GM21529 (cell line): ENCODE data around the gene TLX1.
"Not testable (repeated sequence)": the region's sequence is repeated elsewhere in the genome, so short reads cannot be mapped to it uniquely, and the experiment has no call there.

Source experiments
- ATAC-seq: cut with Tn5 transposase; IDR thresholded peaks from one replicate; pipeline ENCODE4 v1.9.1; 2021; ENCODE audit not compliant: unreplicated experiment

The TLX1 gene

DNA sequence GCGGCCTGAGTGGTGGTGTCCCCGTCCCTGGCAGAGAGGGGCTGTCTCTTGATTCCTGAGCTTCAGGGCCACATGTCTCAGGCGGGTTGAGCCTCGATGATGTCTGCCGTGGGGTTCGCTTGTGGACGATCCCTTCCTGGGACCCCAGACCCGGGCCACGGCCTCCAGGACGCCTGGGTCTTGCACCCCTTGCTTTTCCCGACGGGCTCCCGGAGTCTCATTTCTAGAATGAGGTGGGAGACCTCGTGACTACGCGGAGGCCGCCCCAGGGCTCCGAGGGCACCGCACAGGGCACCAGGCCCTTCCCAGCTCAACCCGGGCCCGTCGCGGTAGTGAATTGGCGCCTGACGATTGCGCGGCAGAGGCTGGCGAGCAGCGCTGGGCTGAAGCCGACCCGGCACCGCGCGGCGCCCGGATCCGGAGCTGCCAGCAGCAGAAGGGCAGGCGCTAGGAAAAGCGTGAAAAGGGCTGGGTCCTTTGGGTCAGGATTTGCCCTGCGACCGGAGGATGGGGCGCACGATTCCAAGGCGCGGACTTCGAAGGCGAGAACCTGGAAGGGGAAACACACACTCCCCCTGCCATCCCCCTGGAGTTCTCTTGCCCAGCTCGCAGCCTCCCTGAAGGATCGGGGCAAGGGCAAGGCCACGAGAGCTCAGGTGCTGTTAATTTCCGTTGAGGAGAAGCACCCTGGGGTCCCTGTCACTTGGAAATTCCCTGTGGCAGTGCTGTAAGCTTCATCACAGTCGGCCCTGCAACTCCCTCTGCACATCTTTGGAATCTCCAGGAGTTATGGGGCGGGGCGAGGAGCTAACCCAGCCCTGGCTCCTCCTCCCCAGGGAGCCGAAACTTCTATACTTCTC, 15.5 kb downstream of the TLX1 start:
- ATAC-seq: no peak

DNA sequence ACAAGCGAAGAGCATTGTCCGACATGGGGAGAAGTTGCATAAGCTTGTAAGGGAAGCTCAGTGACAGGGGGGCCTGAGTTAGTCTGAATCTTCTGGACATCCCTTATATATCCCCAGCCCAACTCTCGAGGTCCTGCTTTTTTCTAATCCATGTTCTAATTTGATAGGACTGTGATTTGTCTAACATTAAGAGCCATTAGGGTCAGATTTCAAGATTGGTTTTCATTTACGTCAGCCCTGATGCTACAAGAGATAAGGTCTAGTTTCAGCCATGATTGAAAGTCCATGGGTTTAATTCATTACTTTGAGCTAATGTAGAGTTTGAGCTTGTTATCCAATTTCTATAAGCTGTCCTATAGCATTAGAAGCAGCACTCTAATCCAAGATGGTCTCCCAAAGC, 20.3 kb downstream of the TLX1 start:
- ATAC-seq: no peak

DNA sequence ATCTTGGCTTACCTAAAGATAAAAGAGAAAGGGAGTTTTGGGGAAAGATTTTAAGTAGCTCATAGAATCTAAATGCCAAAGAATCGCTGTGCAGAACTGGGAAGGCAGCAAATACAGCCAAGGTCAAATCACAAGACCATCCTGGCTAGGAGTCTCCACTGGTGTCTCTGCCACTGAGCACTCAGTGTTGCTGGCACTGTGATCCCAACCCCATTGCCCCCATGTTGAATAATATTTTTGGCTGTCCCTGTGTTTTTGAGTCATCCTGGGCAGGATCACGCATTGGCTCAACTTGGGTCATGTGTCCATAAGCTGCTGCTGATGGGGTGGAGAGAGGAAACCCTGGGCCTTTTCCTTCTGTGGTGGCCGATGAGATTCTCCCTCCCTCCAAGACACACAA, 21.2 kb downstream of the TLX1 start:
- no peak for ATAC-seq

DNA sequence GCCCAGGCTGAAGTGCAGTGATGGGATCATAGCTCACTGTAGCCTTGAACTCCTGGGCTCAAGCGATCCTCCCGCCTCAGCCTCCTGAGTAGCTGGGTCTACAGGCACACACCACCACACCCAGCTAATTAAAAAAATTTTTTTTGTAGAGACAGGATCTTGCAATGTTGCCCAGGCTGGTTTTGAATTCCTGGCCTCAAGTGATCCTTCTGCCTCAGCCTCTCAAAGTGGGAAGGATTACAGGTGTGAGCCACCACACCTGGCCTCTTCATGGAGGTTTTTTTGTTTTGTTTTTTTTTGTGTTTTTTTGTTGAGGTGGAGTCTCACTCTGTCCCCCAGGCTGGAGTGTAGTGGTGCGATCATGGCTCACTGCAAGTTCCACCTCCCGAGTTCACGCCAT, 23.4 kb downstream of the TLX1 start:
- ATAC-seq: not testable (repeated sequence)

DNA sequence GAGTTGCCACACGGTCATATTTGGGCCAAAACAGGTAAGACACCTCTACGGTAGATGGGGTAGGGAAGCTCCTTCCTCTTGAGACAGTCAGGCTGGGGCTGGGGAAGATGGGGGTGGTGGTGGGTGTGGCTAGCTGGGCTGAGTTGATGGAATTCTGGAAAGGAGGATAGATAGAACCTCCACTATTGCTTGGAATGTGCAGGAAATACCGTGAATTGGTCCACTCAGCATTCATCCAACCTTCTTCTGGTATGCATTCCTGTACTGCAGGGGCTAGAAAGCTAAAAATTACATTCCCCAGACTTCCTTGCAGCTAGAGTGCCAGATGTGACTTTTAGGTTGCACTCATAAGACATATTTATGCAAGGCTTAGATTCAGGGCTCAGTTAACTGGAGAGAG, 24.8 kb downstream of the TLX1 start:
- no peak for ATAC-seq

DNA sequence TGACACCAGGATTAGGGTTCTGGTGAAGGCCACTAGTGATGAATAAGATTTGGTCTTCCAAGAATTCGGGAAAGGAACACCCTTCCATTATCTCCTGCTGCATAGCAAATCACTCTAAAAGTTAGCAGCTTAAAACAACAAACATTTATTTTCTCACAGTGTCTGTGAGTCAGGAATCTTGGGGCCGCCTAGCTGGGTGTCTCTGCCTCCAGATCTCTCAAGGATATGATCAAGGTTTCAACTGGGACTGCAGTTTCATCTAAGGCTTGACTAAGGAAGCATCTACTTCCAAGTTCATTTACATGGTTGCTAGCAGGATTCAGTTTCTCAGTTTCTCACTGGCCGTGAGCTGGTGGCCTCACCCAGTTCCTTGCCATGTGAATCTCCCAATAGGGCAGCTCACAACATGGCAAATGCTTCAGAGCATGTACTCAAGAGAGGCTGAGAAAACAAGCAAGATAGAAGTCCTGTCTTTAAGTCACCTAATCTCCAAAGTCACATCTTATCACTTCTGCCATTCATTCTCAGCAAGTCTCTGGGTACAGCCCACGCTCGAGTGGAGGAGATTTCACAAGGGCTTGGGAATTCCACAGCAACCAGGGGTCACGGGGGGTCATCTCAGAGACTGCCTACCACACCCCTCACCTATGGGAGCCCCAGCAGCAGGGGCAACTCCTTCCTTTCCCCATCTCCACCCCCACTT, 26.8 kb downstream of the TLX1 start:
- no peak for ATAC-seq

DNA sequence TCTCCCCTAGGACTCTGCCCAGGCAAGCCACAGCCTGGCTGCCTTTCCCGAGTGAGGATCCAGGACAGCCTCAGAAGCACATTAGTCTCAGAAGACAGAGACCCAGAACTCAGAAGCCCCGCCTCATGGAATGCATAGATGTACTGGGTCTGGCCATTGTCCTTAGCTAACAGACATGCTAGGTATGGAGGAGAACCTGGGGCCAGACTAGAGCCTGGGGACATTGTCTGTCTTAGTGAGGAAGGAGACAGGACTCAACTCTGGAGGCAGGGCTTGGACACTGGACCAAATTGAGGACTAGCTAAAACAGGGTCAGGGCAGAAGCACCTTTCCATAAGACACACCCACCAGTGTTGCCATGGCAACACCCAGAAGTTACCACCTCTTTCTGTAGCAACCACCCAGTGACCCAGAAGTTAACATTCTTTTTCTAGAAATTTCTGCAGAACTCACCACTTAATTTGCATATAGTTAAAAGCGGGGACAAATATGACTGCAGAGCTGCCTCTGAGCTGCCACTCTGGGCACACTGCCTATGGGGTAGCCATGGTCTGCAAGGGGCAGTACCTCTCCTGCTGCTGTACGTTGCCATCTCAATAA, 27.5 kb downstream of the TLX1 start:
- no peak for ATAC-seq

DNA sequence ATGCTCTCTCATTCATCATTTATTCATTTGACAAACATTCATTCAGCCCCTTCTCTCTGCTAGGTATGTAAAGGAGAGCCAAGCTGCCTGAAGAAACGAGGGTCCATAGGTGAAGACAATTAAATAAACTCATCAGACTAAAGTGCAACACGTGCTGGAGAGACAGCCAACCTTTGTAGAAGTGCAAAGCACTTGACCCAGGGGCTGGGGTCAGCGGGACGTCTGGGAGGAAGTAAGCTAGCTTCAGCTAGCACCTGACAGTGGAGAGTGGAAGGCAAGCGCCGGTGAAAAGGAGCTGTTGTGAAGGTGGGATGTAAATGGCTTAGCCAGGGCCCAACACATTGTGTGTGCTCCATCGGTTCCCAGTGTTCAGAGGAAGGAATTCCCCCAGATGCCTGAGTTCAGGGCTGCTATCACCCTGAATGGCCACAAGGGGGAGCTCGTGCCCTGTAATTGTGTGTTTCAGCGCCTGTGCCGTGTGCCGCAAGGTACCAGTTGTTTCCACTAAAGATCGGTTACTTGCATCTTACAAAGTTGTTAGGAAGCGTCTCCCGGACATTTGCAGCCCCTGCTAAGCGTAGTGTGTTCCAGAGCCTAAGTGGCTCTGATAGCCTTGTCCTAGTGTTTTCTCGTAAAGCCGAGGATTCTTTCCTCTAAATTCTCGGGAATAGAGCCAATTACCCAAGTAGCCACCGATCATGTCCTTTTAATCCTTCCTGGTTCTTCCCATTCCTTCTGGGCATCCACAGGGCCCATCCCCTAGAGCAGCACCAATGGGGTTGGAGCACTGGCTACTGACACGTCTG, 30.6 kb downstream of the TLX1 start:
- no peak for ATAC-seq

DNA sequence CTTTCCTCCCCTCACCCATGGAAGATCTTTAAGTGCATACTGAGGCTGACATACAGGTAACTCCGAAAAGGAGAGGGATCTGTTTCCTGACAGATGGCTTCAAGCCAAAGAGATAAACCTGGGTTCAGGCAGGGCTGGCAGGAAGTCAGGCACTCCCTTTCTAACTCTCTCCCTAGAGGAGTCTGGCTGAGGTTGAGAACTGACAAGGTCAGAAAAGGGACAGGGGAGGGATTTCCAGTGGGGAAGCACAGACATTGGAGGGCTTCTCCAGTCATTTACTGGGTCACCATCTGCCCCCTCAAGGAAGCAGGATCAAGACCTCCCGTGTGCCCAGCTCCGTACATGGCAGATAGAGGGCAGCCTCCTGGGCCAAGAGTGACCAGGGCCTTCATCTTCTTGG, 31.6 kb downstream of the TLX1 start:
- ATAC-seq: no peak

DNA sequence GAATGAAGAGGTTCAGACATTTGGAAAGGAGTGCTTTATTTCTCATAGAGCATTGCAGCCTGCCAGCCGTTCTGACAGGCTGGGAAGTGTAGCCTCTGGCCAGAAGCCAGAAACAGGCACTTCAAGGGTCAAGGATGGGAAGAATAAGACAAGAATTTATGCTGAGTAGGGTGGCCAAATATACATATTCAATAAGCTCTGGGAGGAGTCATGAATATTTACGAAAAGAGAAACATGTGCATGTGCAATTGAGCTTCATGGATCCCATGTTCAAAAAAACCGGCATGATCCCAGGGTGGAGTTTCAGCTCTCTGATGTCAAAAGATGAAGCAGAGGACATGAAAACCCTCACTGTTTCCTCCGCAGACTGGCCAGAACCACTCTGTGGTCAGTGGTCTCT, 32.9 kb downstream of the TLX1 start:
- ATAC-seq: no peak

DNA sequence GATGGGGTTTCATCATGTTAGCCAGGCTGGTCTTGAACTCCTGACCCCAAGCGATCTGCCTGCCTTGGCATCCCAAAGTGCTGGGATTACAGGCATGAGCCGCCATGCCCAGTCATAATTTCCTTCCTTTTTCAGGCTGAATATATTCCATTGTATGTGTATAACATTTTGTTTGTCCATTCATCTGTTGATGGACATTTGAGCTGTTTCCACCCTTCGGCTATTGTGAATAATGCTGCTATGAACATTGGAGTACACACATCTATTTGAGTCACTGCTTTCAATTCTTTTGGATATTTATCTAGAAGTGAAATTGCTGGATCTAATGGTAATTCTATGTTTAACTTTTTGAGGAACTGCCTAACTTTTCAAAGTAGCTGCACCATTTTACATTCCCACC, 34.6 kb downstream of the TLX1 start:
- ATAC-seq: no peak

DNA sequence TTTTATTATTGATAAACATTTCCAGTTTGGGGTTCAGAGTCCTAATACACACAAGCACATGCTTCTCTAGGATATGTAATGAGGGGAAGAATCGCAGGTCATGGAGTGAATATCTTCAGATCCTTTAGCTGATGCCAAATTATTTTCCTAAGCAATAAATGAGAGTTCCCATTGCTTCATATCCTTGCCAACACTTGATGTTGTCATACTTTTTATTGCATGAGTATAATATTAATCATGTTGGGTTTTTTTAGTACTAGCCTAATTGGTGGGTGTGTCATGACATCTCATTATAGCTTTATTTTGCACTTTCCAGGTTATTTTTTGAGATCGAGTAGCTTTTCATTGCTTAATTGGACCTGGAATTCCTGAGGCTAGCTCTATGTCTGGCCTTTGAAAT, 35.3 kb downstream of the TLX1 start:
- ATAC-seq: no peak

DNA sequence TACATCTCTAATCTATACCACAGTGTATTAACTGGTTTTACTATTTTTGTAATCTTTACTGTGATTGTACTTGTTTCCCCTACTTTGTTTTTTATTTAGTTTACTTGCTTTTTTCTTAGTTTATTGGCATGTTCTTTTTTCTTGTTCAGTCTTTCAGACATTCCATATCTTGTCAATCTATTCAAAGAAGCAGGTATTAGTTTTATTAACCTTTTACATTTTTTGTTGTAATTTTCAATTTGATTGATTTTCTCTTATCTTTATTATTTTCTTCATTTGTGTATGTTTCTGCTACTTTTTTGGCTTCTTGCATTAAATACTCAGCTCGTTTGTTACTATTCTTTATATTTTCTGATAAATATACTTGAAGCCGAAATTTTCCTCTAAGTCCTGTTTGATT, 41.6 kb downstream of the TLX1 start:
- no peak for ATAC-seq

DNA sequence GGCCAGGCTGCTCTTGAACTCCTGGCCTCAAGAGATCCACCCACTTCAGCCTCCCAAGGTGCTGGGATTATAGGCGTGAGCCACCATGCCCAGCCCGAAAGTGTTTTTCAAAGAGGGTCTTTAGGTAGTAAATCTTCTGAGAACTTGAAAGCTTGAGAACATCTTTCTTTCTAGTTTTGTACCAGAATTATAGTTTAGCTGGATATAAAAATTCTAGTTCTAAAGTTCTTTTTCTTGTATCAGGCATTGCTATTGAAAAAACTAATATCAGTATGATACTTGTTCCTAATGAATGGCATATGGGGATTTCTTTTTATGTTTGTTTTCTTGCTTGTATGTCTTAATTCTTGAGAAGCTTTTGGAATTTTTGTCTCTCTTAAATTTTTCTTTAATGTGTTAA, 43.2 kb downstream of the TLX1 start:
- no peak for ATAC-seq

DNA sequence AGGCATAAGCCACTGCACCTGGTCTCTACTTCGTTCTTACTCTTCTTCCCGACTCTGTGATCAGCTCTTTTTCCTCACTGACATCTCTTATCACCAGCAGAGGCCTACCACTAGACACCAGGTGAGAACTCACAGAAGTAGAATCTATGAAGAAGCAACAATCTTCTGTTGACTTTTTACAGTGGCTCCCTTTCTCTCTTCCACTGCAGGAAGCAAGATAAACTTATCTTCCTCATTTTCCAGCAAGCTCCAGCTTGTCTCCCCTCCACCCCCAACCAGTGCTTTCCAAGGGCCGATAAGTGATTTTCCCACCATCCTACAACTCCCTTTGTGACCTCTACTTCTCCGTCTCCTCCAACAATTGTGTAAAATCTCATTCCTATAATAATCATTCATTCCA, 45.5 kb downstream of the TLX1 start:
- ATAC-seq: no peak

DNA sequence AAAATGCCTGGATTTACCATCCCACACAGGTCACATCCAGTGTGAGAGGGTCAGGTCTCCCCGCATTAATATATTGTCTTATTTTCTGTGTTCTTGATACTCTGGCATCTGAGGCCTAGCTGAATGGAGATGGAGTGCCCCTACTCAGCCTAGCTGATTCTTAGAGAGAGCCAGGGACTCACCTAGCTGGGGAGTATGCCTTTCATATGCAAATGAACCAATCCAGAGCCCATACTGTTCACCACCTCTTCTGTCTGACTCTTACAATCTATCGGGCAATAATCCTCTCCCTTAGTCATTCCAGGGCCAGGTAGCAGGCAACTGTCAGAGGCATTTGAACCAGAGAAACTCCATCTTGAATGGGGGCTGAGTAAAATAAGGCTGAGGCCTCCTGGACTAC, 51.8 kb downstream of the TLX1 start:
- no peak for ATAC-seq

DNA sequence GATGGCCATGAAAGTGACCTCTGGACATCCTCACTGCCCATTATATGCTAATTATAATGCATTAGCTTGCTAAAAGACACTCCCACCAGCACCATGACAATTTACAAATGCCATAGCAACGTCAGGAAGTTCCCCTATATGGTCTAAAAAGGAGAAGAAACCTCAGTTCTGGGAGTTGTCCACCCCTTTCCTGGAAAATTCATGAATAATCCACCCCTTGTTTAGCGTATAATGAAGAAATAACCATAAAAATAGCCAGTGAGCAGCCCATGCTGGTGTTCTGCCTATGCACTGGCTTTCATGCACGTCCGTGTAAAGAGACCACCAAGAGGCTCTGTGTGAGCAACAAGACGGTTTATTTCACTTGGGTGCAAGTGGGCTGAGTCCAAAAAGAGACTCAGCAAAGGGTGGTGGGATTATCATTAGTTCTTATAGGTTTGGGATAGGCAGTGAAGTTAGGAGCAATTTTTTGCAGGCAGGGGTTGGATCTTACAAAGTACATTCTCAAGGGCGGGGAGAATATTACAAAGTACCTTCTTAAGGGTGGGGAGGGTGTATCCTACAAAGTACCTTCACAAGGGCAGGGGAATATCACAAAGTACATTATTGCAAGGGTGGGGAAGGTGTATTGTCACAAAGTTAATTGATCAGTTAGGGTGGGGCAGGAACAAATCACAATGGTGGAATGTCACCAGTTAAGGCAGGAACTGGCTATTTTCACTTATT, 52.5 kb downstream of the TLX1 start:
- ATAC-seq: no peak
